GM12874 (cell line): ENCODE data around the gene MGRN1.

Experiments used
- CTCF ChIP-seq: IDR thresholded peaks from 2 replicates; pipeline ENCODE4 v1.5.1; 2011; ENCODE audit warnings: low read depth, mild to moderate bottlenecking, control low read depth, low read length, moderate library complexity; ENCODE audit not compliant: insufficient read depth

MGRN1 gene

DNA sequence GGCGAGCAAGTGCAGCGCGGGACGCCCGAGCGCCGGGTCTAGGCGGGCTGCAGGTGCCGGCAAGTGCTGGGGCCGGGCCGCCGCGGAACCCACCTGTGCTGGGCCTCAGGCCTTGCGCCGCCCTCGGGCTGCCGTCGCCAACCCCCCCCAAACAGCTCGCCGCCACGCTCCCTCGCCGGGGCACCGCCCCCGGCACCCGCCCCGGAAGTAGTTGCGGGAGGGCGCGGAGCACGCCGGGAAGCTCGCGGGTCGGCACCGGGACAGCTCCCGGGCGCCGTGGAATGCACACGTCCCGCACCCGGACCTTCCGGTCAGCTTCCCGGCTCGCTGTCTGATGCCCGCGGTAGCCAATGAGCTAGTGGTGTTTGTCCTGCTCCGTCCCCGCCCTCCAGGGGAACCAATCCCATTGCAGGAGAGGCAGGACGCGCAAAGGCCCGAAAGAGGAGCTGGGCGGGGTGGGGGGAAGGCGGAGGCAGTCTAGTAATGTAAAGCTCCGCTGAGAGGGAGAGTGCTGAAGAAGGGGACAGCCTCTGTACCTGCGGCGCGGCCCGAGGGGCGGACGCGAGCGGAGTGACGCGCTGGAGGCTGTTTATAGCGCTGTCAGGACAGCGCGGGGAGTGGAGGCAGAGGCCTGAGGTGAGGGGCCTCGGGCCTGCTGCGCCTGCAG is 109.6 kb downstream of the MGRN1 start, which contains the start of the genes ANKS3 and DNAAF8:
ANKS3 (minus strand) TSS at position 209 of the 667 bp plus-strand sequence. CDS start 4,122 bp downstream, outside the sequence.
DNAAF8 (plus strand) TSS at position 475 of the 667 bp plus-strand sequence. CDS start 1,978 bp downstream, outside the sequence.
- no peak for TF ChIP-seq CTCF

- no peak for TF ChIP-seq CTCF
These were observed 110.3 kb downstream of the MGRN1 start for GRCh38 chr16:4734730-4735535.

DNA sequence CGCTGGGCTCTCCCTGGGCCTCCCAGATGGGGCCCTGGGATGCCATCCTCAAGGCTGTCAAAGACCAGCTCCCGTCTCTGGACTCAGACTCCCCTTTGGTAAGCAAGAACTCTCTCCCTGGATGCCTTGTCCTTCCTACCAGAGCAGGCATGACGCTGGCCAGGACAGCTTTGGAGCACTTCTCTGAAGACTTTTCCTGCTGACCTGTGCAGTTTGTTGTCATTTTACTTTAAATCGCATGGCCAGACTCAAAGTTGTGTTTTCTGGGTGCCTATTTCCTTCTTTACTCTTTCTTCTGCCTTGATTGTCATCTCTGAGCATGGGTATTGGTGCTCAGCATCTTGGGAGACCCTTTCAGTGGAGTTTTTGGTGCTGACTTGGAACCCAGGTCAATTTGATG is 111.9 kb downstream of the MGRN1 start:
- no peak for TF ChIP-seq CTCF

- TF ChIP-seq CTCF = no peak
These were observed 112.9 kb downstream of the MGRN1 start for GRCh38 chr16:4737545-4737944.
